OCI-LY7 (cell line): Measurements from ENCODE around the gene PLTP. TPM values are rescaled to one million over a fixed set of nuclear protein-coding genes. Genes with fewer than 3 reads are reported as not detected.

ENCODE experiments used
- BruUV-seq: library from RNA; stranded (reverse); fragments of 400-500 nt; replicated peaks from 2 replicates; lab custom pipeline; 2021; lab: Mats Ljungman, UMichigan
- CTCF ChIA-PET: fragments of 300-600 bp; sonication (Branson Sonifier 250); formaldehyde crosslinking; loops from one replicate; lab custom pipeline; 2022; ENCODE audit warnings: antibody characterized with exemption; ENCODE audit not compliant: unreplicated experiment; lab: Charles Lee
- POLR2A ChIA-PET: fragments of 300-600 bp; sonication (Branson Sonifier 250); formaldehyde crosslinking; loops from one replicate; lab custom pipeline; 2022; ENCODE audit warnings: antibody characterized with exemption; lab: Charles Lee
- DNase-seq: peaks from one replicate; pipeline ENCODE4 v3.0.0-alpha.2; 2015; ENCODE audit warnings: low spot score
- H2AFZ ChIP-seq: fragments of 200-600 bp; sonication (generic), shearing (Covaris generic); 2 replicates; pipeline ENCODE4 v1.6.1; 2014; ENCODE audit warnings: mild to moderate bottlenecking, antibody characterized with exemption, low read length, moderate library complexity
- H3K27ac ChIP-seq: fragments of 200-600 bp; sonication (generic); 2 replicates; pipeline ENCODE4 v1.5.1; 2014; ENCODE audit warnings: mixed run types, low read depth, mild to moderate bottlenecking, moderate library complexity, low read length, inconsistent platforms; ENCODE audit not compliant: poor library complexity, severe bottlenecking
- H3K36me3 ChIP-seq: fragments of 200-600 bp; sonication (generic); 2 replicates; pipeline ENCODE4 v1.6.1; 2014; ENCODE audit warnings: mild to moderate bottlenecking, antibody characterized with exemption, low read length, moderate library complexity, mixed read lengths; ENCODE audit not compliant: insufficient read depth
- H3K4me1 ChIP-seq: fragments of 200-600 bp; sonication (generic); 2 replicates; pipeline ENCODE4 v1.5.1; 2014; ENCODE audit warnings: mild to moderate bottlenecking, low read length; ENCODE audit not compliant: insufficient read depth, poor library complexity, severe bottlenecking
- H3K4me2 ChIP-seq: fragments of 200-600 bp; sonication (generic); 2 replicates; pipeline ENCODE4 v1.6.1; 2014; ENCODE audit warnings: mild to moderate bottlenecking, low read length
- H3K4me3 ChIP-seq: fragments of 200-600 bp; sonication (generic); 2 replicates; pipeline ENCODE4 v1.5.1; 2014; ENCODE audit warnings: mild to moderate bottlenecking, low read depth, low read length; ENCODE audit not compliant: poor library complexity, severe bottlenecking
- H3K79me2 ChIP-seq: fragments of 200-600 bp; sonication (generic); 2 replicates; pipeline ENCODE4 v1.6.1; 2016; ENCODE audit warnings: low read depth, mild to moderate bottlenecking, low read length, moderate library complexity, mixed read lengths; ENCODE audit not compliant: insufficient read depth
- H3K9me2 ChIP-seq: fragments of 200-600 bp; sonication (generic); 2 replicates; pipeline ENCODE4 v1.6.1; 2016; ENCODE audit warnings: mild to moderate bottlenecking, low read length, mixed read lengths; ENCODE audit not compliant: insufficient read depth
- H3K9me3 ChIP-seq: fragments of 200-600 bp; sonication (generic); 2 replicates; pipeline ENCODE4 v1.6.1; 2014; ENCODE audit warnings: mild to moderate bottlenecking, mixed run types, low read length, mixed read lengths
- H4K20me1 ChIP-seq: fragments of 200-600 bp; sonication (generic); 2 replicates; pipeline ENCODE4 v1.6.1; 2014; ENCODE audit warnings: mild to moderate bottlenecking, antibody characterized with exemption, low read length, moderate library complexity, mixed read lengths; ENCODE audit not compliant: insufficient read depth
- EZH2phosphoT487 ChIP-seq: fragments of 200-600 bp; sonication (generic); IDR thresholded peaks from 2 replicates; pipeline ENCODE4 v1.6.1; 2018; ENCODE audit warnings: low read depth, borderline replicate concordance, mild to moderate bottlenecking, mixed run types, antibody characterized with exemption, low read length, moderate library complexity, mixed read lengths
- intact Hi-C: fragments of 100-400 bp; cut with micrococcal nuclease; formaldehyde crosslinking; loops from one replicate; pipeline ENCODE4 v1.10.0; 2022; ENCODE audit not compliant: unreplicated experiment
- total RNA-seq, 2 experiments: library from RNA; depleted of rRNA in 1 of 2; stranded (reverse); fragments of >200 nt in 1 of 2; shearing (Covaris generic) in 1 of 2; gene quantifications; 2 replicates each; pipeline ENCODE4 v1.2.3, GENCODE V29; 2014 to 2022
- TF ChIP-seq, protein P1 (sequence below): fragments of 200-600 bp; sonication (generic); conservative IDR thresholded peaks from 2 replicates; pipeline ENCODE4 v1.5.1; 2014; ENCODE audit warnings: mild to moderate bottlenecking, antibody characterized with exemption, low read length, moderate library complexity, mixed read lengths

Gene PLTP
- total RNA-seq, 2 experiments from 2014 or later = 12.7 to 17.1 TPM

DNA sequence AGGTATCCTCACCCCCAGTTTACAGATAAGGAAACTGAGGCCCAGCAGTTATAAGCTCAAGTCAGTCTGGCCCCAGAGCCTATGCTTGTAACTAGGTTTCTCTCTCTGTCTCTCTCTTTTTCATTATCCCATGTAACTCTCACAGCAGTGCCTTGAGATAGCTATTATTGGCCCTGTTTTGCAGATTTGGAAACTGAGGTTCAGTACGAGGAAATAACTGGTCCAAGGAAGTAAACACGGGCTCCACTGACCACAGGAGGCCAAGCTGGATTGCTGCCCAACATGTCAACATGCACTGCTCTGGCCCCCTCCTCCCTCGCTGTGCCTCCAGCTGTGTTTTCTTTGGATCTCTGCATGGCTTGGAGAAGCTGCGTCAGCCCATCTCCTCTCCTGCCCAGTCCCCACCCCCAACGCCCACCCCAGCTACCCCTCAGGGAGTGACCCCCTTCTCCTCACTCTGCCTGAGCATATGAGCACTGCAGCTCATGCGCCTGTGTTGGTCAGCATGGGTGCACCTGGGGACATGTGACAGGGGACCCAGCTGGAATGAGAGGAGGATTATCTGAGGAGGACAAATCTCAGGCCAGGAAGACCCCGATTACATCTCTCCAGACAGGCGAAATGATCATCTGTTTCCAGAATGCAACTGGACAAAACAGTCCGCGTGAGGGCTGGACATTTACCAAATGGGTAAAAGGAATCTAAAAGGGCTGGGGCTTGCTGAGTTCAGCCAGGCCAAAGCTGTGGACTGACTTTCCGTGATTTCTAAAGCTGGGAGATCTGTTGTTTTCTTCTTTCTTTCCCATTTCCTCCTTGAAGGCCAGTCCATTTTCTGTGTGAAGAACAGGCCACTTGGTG is 7.8 kb upstream of the PLTP start:
- TF ChIP-seq, protein P1, sequence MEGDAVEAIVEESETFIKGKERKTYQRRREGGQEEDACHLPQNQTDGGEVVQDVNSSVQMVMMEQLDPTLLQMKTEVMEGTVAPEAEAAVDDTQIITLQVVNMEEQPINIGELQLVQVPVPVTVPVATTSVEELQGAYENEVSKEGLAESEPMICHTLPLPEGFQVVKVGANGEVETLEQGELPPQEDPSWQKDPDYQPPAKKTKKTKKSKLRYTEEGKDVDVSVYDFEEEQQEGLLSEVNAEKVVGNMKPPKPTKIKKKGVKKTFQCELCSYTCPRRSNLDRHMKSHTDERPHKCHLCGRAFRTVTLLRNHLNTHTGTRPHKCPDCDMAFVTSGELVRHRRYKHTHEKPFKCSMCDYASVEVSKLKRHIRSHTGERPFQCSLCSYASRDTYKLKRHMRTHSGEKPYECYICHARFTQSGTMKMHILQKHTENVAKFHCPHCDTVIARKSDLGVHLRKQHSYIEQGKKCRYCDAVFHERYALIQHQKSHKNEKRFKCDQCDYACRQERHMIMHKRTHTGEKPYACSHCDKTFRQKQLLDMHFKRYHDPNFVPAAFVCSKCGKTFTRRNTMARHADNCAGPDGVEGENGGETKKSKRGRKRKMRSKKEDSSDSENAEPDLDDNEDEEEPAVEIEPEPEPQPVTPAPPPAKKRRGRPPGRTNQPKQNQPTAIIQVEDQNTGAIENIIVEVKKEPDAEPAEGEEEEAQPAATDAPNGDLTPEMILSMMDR = no peak
- TF ChIP-seq EZH2phosphoT487 = no peak
- Histone ChIP-seq H3K9me2 (no peaks in the 10 kb centered on the region), H3K9me3 (no peaks in the 10 kb centered on the region), H2AFZ (no peak overlapping the region), H3K27ac (no peak overlapping the region), H4K20me1 (no peaks in the 10 kb centered on the region), H3K36me3 (no peaks in the 10 kb centered on the region), H3K4me2 (no peak overlapping the region), H3K4me3 (no peak overlapping the region), H3K4me1 (no peaks in the 10 kb centered on the region), H3K79me2 (no peaks in the 10 kb centered on the region)
- ChIA-PET POLR2A (interaction anchor here (0.6 to 1.5 kb wide), 5 partner anchors 15 to 348 kb away, joined by 3 to 6 read pairs (median 3); partner anchors contain the start of genes PCIF1 and ZSWIM1), CTCF (no interaction called here)
- no TSS peak for BruUV-seq
- intact Hi-C loops = no loop called here
- DNase-seq = no peak

DNA sequence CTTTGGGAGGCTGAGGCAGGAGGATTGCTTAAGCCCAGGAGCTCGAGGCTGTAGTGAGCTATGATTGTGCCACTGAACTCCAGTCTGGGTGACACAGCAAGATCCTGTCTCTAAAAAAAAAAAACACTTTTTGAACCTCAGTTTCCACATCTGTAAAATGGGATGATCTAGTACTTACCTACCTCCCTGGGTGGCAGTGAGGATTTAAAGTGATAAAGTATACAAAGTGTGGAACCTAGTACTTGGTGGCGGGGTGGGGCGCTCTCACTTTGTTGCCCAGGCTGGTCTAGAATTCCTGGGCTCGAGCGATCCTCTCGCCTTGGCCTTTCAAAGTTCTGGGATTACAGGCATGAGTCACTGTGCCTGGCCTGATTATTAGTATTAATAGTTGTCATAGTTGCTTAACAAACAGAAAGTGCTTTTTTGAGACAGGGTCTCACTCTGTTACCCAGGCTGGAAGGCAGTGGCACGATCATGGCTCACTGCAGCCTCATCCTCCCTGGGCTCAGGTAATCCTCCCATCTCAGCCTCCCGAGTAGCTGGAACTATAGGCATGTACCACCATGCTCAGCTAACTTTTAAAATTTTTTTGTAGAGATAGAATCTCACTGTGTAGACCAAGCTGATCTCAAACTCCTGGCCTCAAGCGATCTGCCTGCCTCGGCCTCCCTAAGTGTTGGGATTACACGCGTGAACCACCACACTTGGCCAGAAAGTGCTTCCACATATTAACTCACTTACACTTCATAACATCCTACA is 7.0 kb upstream of the PLTP start:
- intact Hi-C loops = no loop called here
- Histone ChIP-seq H3K4me3 (no peak overlapping the region), H3K4me1 (no peaks in the 10 kb centered on the region), H3K27ac (no peak overlapping the region), H3K4me2 (no peak overlapping the region), H4K20me1 (no peaks in the 10 kb centered on the region), H3K36me3 (no peaks in the 10 kb centered on the region), H2AFZ (no peak overlapping the region), H3K9me3 (no peaks in the 10 kb centered on the region), H3K79me2 (no peaks in the 10 kb centered on the region), H3K9me2 (no peaks in the 10 kb centered on the region)
- no peak for TF ChIP-seq EZH2phosphoT487
- TF ChIP-seq, protein P1 = no peak
- CTCF ChIA-PET = no interaction called here
- POLR2A ChIA-PET = interaction anchor here (0.6 to 1.4 kb wide), 5 partner anchors 8 to 52 kb away, joined by 3 to 6 read pairs (median 4); partner anchors contain the start of genes PCIF1 and ZSWIM1
- BruUV-seq = no TSS peak
- no peak for DNase-seq
